ENCODE measurements around the gene KIRREL3. TPM values are rescaled to one million over a fixed set of nuclear protein-coding genes. Genes with fewer than 3 reads are reported as not detected.

Gene KIRREL3
- total and polyA plus RNA-seq, 2 of the 8 experiments (the other 6 are each of a cell fraction or from before 2014, with no cell fraction given) = 0.29 to 0.32 TPM

- POLR2A ChIA-PET (ENCODE audit: partially characterized antibody) = no interaction called here
Measured at GRCh38 chr11:126945319-126945718, 55.3 kb downstream of the KIRREL3 start.

More at GRCh38 chr11:126945319-126945718, 55.3 kb downstream of the KIRREL3 start:
- Histone ChIP-seq H2AFZ (ENCODE audit: low read length) (no peak overlapping the region), H3K4me2 (ENCODE audit: insufficient read depth in 1 of 2, low read depth in 2 of 2, low read length in 2 of 2) (no peak overlapping the region), H4K8ac (ENCODE audit: extremely low read depth, insufficient read depth, low read length) (no peak overlapping the region), H3K23ac (ENCODE audit: insufficient read length) (no peak overlapping the region), H3K9me3 (ENCODE audit: insufficient read depth in 2 of 2, low read depth in 1 of 2, low read length in 1 of 2) (no peaks in the 10 kb centered on the region), H3K4ac (replicated peaks; ENCODE audit: insufficient read length, low read depth, low read length) (no peak overlapping the region), H4K5ac (ENCODE audit: insufficient read length, low read depth, low read length) (no peak overlapping the region), H3K4me1 (replicated peaks in 1 of 4; ENCODE audit: control insufficient read depth in 3 of 4, insufficient read depth in 4 of 4, low read length in 3 of 4) (peaks cover 0 to 2% (median 0%) of the 10 kb centered on the region in 4 experiments; a peak in 1 of 7 replicates), H4K20me1 (replicated peaks in 1 of 2; ENCODE audit: control insufficient read depth in 1 of 2, insufficient read depth in 2 of 2, low read length in 2 of 2) (no peaks in the 10 kb centered on the region), H2BK120ac (replicated peaks; ENCODE audit: low read depth, low read length) (no peak overlapping the region), H3K18ac (ENCODE audit: extremely low read depth, low read length) (no peak overlapping the region), H3K27ac (ENCODE audit: low read depth, low read length) (no peak overlapping the region), H2BK5ac (ENCODE audit: low read depth, low read length) (no peak overlapping the region), H3K36me3 (ENCODE audit: control insufficient read depth in 2 of 4, insufficient read depth in 4 of 4, low read length in 3 of 4) (no peaks in the 10 kb centered on the region), H2BK12ac (ENCODE audit: low read depth, low read length) (no peak overlapping the region), H3K56ac (replicated peaks; ENCODE audit: insufficient read length, low read depth, low read length) (no peak overlapping the region), H3K9ac (replicated peaks in 1 of 4; ENCODE audit: extremely low read depth in 1 of 4, low read depth in 3 of 4, low read length in 3 of 4) (no peak overlapping the region), H3K79me2 (ENCODE audit: control insufficient read depth in 1 of 2, insufficient read depth in 2 of 2, low read length in 2 of 2) (no peaks in the 10 kb centered on the region), H2BK15ac (ENCODE audit: low read length) (no peak overlapping the region), H3K14ac (ENCODE audit: insufficient read length) (no peak overlapping the region), H2BK20ac (ENCODE audit: low read length) (no peak overlapping the region), H3K23me2 (ENCODE audit: low read depth, low read length) (no peaks in the 10 kb centered on the region), H2AK5ac (ENCODE audit: low read depth, low read length) (no peak overlapping the region), H3K27me3 (replicated peaks in 1 of 4; ENCODE audit: control insufficient read depth in 3 of 4, extremely low read depth in 1 of 4, insufficient read depth in 3 of 4, low read length in 3 of 4) (no peaks in the 10 kb centered on the region), H3K79me1 (ENCODE audit: low read depth, low read length) (no peaks in the 10 kb centered on the region), H4K91ac (replicated peaks; ENCODE audit: insufficient read length, low read length) (no peak overlapping the region), H3K4me3 (ENCODE audit: extremely low read depth in 1 of 4, insufficient read depth in 2 of 4, low read depth in 3 of 4, low read length in 4 of 4) (no peak overlapping the region)
- CTCF ChIA-PET (ENCODE audit: partially characterized antibody) = interaction anchor here (0.8 to 2.1 kb wide), 8 partner anchors 23 to 229 kb away, joined by 3 to 6 read pairs (median 4); no protein-coding TSS in a partner anchor
- FAIRE-seq = no peak
- 79% methylated on average over 3 of the region's 3 CpGs; no CpG with 5 or more reads in 1 of the 2 experiments for WGBS, 2 experiments (ENCODE audit: extremely low coverage in 1 of 2, insufficient coverage in 1 of 2, insufficient read length in 1 of 2, insufficient replicate concordance in 2 of 2, low coverage in 1 of 2, low lambda C conversion rate in 2 of 2, missing lambda C conversion rate in 1 of 2)
- TF ChIP-seq JUND (IDR thresholded peaks at IDR 0.05; ENCODE audit: low read length) (no peak), E2F6 (IDR thresholded peaks at IDR 0.05) (peak; percentile 61)
- no peak for DNase-seq (ENCODE audit: low read depth in 1 of 2, low spot score in 2 of 2)

All from H1 (cell line).